ENCODE data around the gene WNT2B. TPM values are rescaled to one million over a fixed set of nuclear protein-coding genes. Genes with fewer than 3 reads are reported as not detected.

WNT2B gene
- total RNA-seq, 2 donors from 2014 or later: 1.6 to 3.9 TPM

DNA sequence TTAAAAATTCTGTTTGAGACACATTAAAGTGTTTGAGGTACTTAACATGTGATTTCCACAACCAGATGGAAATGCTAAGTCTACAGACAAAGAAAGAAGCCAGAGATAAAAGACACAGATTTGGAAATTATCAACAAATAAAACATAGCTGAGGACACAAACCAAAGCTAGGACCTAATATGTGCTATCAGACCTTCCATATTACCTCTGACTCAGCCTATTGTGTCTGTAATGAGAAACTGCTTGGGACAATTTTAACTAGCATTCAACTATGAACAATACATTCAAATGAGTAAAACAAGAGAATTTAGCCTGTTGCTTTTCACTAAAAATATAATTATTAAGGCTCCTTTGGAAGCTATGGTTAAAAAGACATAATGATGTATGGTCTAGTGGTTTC lies 54.6 kb downstream of the WNT2B start:
- TF ChIP-seq, protein P1, sequence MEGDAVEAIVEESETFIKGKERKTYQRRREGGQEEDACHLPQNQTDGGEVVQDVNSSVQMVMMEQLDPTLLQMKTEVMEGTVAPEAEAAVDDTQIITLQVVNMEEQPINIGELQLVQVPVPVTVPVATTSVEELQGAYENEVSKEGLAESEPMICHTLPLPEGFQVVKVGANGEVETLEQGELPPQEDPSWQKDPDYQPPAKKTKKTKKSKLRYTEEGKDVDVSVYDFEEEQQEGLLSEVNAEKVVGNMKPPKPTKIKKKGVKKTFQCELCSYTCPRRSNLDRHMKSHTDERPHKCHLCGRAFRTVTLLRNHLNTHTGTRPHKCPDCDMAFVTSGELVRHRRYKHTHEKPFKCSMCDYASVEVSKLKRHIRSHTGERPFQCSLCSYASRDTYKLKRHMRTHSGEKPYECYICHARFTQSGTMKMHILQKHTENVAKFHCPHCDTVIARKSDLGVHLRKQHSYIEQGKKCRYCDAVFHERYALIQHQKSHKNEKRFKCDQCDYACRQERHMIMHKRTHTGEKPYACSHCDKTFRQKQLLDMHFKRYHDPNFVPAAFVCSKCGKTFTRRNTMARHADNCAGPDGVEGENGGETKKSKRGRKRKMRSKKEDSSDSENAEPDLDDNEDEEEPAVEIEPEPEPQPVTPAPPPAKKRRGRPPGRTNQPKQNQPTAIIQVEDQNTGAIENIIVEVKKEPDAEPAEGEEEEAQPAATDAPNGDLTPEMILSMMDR (IDR thresholded peaks at IDR 0.05): no peak
- TF ChIP-seq POLR2A (IDR thresholded peaks at IDR 0.05): no peak
- DNase-seq (no peak), ATAC-seq (no peak)
- Histone ChIP-seq H3K27ac (no peak overlapping the region), H3K4me3 (no peak overlapping the region), H3K9me3 (no peaks in the 10 kb centered on the region), H3K27me3 (no peaks in the 10 kb centered on the region), H3K36me3 (replicated peaks in 1 of 2; ENCODE audit: insufficient read depth in 1 of 2, low read depth in 2 of 2) (no peaks in the 10 kb centered on the region), H3K4me1 (no peaks in the 10 kb centered on the region)
- intact Hi-C loops (cut with DNase I): no loop called here

DNA sequence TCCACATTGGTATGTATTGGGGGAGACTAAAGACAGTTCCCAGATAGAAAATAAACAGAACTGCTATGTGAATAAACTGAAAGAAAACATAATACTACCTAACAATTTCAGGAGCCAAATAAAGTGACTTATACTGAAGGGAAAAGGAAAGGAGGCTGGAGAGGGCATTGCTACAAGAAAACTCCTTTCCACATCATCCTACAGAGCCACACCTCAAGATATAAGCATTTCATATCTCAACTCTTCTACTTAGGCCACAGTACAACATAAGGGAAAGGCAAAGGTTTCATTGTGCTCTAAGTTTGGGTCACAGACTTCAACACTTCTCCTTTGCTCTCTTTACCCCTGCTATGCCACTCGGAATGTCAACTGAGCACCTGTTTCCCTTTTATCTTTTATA lies 55.3 kb downstream of the WNT2B start:
- no peak for ATAC-seq
- intact Hi-C loops (cut with DNase I): no loop called here
- Histone ChIP-seq H3K27ac (no peak overlapping the region), H3K9me3 (no peaks in the 10 kb centered on the region), H3K4me3 (no peak overlapping the region), H3K27me3 (no peaks in the 10 kb centered on the region), H3K4me1 (no peaks in the 10 kb centered on the region), H3K36me3 (replicated peaks in 1 of 2; ENCODE audit: insufficient read depth in 1 of 2, low read depth in 2 of 2) (no peaks in the 10 kb centered on the region)
- WGBS, 2 donors: 65 to 94% methylated on average over 1 of the region's 1 CpG
- no peak for TF ChIP-seq POLR2A (IDR thresholded peaks at IDR 0.05)
- TF ChIP-seq, protein P1 (IDR thresholded peaks at IDR 0.05): no peak
- no peak for DNase-seq

DNA sequence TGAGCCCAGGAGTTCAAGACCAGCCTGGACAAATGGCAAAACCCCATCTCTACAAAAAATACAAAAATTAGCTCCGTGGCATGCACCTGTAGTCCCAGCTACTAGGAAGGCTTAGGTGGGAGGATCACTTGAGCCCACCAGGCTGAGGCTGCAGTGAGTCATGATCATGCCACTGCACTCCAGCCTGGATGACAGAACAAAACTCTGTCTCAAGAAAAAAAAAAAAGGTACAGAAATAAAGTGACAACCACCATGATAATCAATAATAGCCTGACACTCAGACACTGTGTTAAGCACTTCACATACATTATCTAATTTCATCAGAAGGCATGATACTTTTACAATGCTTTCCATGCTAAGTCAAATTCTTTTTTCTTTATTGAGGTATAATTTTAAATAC lies 57.0 kb downstream of the WNT2B start:
- Histone ChIP-seq H3K9me3 (no peaks in the 10 kb centered on the region), H3K27me3 (no peaks in the 10 kb centered on the region), H3K4me3 (no peak overlapping the region), H3K27ac (no peak overlapping the region), H3K36me3 (replicated peaks in 1 of 2; ENCODE audit: insufficient read depth in 1 of 2, low read depth in 2 of 2) (no peaks in the 10 kb centered on the region), H3K4me1 (no peaks in the 10 kb centered on the region)
- DNase-seq (no peak), ATAC-seq (no peak)
- intact Hi-C loops (cut with DNase I): no loop called here
- 86 to 93% methylated on average over 1 of the region's 1 CpG for WGBS, 2 donors
- TF ChIP-seq POLR2A (IDR thresholded peaks at IDR 0.05): no peak
- TF ChIP-seq, protein P1 (IDR thresholded peaks at IDR 0.05): no peak

DNA sequence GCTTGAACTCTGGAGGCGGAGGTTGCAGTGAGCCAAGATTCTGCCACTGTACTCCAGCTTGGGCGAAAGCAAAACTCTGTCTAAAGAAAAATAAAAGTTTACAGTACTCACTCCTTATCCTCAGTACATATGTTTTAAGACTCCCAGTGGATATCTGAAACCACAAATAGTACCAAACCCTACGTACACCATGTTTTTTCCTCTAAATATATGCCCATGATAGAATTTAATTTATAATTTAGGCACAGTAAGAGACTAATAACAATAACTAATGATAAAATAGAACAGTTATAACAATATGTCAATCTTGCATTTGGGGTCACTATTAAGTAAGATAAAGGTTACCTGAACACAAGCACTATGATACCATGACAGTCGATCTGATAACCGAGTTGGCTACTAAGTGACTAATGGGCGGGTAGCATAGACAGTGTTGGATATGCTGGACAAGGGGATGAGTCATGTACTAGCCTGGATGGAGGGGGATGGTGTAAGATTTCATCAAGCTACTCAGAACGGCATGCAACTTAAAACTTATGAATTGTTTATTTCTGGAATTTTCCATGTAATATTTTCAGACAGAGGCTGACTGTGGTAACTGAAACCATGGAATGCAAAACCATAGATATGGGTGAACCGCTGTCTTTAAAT lies 66.5 kb downstream of the WNT2B start:
- no peak overlapping the region for H3K4me3 ChIP-seq
- TF ChIP-seq, protein P1 (IDR thresholded peaks at IDR 0.05): no peak
- TF ChIP-seq POLR2A (IDR thresholded peaks at IDR 0.05): no peak
- H3K9me3 ChIP-seq: no peaks in the 10 kb centered on the region
- no peaks in the 10 kb centered on the region for H3K4me1 ChIP-seq
- intact Hi-C loops (cut with DNase I): no loop called here
- H3K27me3 ChIP-seq: no peaks in the 10 kb centered on the region
- no peak overlapping the region for H3K27ac ChIP-seq
- DNase-seq (no peak), ATAC-seq (no peak)
- peaks cover 0 to 20% of the 10 kb centered on the region in 2 donors for H3K36me3 ChIP-seq (replicated peaks in 1 of 2; ENCODE audit: insufficient read depth in 1 of 2, low read depth in 2 of 2)
- 89 to 93% methylated on average over 8 of the region's 8 CpGs for WGBS, 2 donors

DNA sequence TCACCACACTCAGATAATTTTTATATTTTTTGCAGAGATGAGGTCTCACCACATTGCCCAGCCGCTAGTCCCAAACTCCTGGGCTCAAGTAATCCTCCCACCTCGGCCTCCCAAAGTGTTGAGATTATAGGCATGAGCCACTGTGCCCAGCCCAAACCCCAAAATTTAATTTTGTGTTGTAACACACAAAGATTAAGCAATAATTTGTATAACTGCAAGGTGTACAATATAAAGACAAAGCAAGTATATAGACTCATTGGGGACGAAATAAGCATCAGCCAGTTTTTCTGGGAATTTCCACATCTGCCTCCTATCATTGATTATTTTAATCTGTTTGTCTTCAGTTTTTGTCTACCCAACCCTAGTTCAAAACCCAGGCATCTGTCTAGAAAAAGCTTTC lies 67.5 kb downstream of the WNT2B start:
- no peak for DNase-seq
- H3K27ac ChIP-seq: no peak overlapping the region
- no peak for TF ChIP-seq POLR2A (IDR thresholded peaks at IDR 0.05)
- TF ChIP-seq, protein P1 (IDR thresholded peaks at IDR 0.05): no peak
- H3K36me3 ChIP-seq (replicated peaks in 1 of 2; ENCODE audit: insufficient read depth in 1 of 2, low read depth in 2 of 2): peaks cover 0 to 20% of the 10 kb centered on the region in 2 donors
- H3K9me3 ChIP-seq: no peaks in the 10 kb centered on the region
- intact Hi-C loops (cut with DNase I): no loop called here
- no peak overlapping the region for H3K4me3 ChIP-seq
- no peaks in the 10 kb centered on the region for H3K27me3 ChIP-seq
- WGBS, 2 donors: 75 to 77% methylated on average over 3 of the region's 3 CpGs
- H3K4me1 ChIP-seq: no peaks in the 10 kb centered on the region
- ATAC-seq: no peak
